ENCODE results near the gene MTMR3.

The MTMR3 gene

DNA sequence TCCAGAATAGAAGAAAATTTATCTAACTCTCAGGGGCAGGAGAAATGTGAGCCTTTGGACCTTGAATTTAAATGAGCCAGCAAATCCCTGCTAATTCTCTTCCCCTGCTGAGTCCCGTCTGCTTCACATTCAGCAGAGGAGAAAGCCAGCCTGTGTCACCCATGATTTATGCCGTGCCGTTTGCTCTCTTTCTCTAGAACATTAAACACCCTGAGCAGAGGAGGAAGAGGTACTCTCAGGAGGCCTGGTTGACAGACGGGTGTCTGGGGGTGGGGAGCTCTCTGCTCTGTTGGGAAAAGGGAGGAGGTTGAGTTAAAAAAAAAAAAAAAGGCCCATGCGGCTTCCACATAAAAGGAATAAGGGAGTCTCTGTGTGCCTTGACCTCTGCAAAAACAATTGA, 11.3 kb upstream of the MTMR3 start:
- DNase-seq: no peak

- no peak for DNase-seq
Measured at GRCh38 chr22:29872144-29872893, 10.7 kb upstream of the MTMR3 start.

DNA sequence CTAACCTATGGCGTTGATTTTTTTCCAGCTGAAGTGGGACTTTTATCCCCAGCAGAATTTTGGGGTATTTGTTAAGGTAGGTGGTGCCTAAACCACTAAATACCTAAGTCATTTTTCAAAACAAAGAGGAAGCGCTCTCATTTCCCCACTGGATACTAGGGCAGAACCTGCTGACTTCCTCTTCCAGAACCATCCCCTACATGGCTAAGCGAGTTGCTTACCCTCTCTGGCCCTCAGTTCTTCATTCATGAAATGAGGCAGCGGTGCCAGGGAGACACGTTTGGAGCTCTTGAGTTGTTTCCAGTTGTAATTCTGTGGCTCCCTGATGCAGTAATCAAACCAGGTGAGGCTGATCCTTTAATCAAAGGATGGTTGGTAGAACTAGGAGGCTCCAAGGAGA, 10.0 kb upstream of the MTMR3 start:
- DNase-seq: no peak

GRCh38 chr22:29873943-29874342, 9.0 kb upstream of the MTMR3 start:
- DNase-seq: no peak

GRCh38 chr22:29877620-29878019, 5.4 kb upstream of the MTMR3 start:
- no peak for DNase-seq

GRCh38 chr22:29879753-29880152, 3.2 kb upstream of the MTMR3 start:
- no peak for DNase-seq

- no peak for DNase-seq
Measured at GRCh38 chr22:29882716-29883044, 294 bp upstream of the MTMR3 start.

DNA sequence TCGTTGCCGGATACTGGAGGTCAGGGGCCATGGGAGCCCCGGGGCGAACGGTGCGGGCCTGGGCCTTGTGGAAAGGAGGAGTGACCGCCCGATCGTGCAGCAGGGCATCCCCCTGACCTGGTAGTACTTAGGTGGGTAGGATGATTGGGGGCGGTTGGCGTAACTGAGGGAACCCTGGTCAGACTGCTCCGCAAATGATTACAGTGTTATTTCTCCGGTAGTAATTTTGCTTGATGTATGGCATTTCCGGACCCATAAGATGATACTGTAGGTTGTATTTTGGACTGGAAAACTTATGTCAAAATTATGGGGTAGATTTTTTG, 762 bp downstream of the MTMR3 start:
- DNase-seq: no peak

DNA sequence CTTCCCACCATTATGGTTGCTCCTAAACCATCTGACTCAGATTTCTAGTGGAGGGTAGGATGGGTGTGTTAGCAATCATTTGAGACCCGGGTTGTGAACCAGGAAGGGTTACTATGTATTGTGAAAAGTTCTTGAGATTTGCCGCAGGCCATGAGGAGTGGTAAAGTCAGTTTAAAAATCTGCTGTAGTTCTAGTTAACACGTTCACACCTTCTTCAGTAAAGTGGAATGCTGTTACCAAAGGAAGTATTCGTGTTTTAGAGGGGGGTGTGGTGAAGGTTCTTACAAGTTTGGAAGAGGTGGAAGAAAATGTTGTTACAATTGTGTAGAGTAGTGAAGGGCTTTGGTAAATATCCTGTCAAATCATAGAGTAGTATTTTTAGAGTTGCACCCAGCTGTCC, 2.6 kb downstream of the MTMR3 start:
- DNase-seq: no peak

DNA sequence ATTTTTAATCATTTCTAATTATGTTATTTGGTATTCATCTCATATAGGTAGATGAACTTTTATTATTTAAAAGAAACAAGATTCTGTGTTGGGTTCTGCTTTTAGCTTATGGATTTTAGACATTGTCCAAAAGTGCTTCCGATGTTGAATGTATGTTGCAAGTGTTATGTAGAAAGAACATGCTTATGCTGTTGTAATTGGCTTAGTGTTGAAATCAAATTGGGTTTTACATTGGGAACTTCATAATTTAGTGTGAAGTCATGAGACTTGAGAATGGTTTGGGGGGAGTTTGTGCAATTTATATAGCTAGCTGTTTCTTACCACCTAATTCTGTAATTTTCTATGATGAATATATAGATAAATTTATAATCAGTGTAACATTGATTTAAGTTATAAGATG, 3.6 kb downstream of the MTMR3 start:
- DNase-seq: no peak

DNA sequence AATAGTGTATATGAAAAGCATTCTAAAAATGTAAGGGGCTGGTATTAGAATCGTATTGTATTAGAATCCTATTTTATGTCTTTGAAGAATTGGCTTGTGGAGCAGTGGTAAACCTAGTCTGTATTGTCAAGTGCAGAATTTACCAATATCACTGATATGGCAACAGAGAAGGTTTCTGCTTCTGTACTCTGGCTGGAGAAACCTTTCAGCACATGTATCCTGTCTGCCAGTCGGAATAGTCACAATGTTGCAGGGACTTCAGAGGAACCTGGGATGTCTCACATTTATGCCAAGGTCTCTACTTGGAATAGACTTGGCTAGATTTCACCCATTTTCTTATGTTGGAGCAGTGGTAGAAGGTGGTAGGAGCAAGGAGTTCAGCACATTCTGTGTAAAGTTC, 4.4 kb downstream of the MTMR3 start:
- no peak for DNase-seq

DNA sequence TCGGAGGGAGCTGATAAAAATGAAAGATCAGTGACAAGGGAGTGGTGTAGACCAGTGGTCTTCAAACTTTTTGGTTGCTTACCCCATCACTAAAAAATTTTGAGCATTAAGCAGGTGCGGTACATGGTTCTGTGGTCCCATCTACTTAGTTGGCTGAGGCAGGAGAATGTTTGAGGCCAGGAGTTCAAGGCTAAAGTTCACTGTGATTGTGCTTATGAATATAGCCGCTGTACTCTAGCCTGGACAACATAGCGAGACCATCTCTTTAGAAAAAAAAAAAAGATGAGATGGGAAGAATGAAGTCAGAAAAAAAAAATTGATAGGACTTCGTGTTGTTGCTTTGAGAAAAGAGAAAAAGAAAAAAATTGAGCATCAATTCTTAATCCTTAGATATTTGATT, 7.8 kb downstream of the MTMR3 start:
- DNase-seq: no peak

DNA sequence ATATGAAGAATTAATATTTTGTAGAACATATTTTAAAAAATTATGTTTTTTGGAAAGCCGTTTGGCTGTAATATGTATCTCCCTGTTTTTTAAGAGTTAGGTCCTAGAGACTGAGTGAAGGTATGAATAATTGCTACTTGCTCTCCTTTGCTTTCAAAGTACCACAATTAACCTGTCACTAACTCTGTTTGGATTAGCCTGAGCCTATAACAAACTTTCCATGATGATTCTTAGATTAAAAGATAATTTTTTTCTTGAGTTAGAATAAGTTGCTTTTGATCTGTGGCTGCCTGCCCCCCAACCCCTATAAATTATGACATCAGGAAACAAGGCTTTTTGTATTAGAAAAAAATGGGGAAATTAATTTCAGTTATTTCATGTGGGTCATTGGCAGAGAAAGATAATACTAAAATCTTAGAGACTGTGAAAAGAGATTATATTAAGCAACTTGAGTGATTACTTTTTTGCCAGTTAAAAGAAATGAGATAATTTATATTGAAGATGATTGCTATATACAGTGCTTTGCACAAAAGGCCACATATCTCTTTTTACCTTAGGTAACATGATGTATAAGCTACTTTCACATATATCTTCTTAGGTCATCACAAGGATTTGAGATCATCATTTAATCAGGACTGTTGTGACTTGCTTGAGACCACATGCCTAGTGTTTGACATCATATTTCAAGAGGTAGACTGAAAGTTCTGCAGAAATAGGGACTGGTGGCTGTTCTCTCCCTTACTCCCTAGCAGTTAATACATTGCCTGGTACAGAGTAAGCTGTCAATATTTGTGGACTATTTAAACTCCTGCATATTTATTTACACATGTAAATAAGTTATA, 9.6 kb downstream of the MTMR3 start:
- DNase-seq: no peak

DNA sequence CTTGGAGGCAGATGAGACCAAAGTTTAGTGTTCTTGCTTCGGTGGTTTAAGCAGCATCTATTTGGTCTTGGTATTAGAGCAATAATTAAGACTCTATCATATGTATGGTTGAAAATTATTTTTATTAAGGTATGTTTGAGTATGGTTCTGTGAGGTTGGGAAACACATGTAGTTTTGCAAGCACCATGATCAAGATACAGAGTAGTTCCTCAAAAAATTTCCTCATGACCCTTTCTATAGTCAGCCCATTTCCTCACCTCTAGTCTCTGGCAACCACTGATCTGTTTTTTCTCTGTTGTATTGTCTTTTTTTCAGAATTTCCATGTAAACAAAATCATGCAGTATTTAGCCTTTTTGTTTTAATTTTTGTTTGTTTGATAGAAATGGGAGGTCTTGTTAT, 18.4 kb downstream of the MTMR3 start:
- no peak for DNase-seq

- DNase-seq: no peak
Measured at GRCh38 chr22:29903371-29903770, 20.4 kb downstream of the MTMR3 start.

- no peak for DNase-seq
Measured at GRCh38 chr22:29904020-29904419, 21.0 kb downstream of the MTMR3 start.

DNA sequence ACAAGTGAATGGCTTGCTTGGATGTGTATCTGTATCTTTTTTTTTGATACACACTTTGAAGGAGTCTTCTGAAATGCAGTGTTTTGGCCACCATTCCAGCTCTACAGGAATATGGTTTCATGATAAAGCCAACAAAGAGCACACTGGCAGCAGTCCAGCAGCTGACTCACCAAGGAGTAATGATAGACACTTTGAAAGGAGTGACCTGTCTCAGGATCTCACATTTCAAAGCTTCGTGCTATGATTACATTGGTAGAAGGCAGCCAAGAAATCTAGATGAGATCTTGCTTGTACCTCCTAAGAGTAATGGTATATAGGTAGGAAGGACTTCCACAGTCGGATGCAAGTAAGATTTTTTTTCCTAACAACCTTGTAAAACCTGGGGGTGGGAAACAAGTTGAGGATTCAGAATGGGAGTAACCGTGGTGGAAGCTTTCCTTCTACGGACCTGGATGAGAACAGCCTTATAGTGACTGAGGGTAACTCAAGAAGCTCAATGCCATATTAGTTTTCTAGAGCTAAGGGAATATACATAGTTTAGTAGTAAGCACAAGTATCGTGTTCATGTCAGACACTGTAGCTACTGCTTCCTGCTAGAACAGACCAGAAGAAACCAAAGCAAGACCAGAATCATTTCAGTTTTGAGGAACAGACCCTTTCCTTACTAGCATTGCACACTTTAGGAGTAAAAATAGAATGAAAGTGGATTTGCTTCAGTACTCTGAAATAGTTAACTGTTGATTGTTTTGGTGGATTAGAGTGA, 25.0 kb downstream of the MTMR3 start:
- DNase-seq: no peak

- no peak for DNase-seq
Measured at GRCh38 chr22:29912141-29912540, 29.2 kb downstream of the MTMR3 start.

DNA sequence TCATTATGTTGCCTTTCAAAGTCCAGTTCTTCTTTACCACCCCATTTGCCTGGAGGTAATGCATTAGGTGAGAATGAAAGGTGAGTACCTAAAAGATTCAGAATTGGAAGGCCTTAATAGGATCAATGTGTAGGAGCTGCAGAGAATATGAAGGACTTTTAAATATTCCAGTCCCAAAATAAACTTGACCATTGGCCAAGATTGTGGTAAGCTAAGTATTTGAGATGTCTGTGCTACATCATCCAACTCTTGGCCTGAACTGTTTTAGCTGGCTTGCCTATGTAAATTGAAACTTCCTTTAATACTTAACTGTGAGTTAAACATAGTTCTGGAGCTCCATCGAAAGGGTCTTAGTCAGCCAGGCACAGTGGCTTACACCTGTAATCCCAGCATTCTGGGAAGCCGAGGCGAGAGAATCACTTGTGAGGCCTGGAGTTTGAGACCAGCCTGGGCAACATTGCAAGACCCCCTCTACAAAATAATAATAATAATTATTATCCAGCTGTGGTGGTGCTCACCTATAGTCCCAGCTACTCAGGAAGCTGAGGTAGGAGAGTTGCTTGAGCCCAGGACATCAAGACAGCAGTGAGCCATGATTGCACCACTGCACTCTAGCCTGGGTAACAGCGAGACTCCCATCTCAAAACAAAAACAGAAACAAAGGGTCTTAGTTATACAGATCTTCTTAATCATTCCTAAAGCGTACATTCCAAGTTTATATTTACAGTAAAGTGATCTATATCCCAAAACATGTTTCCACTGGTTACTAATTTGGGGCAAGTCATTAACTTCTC, 29.8 kb downstream of the MTMR3 start:
- no peak for DNase-seq

DNA sequence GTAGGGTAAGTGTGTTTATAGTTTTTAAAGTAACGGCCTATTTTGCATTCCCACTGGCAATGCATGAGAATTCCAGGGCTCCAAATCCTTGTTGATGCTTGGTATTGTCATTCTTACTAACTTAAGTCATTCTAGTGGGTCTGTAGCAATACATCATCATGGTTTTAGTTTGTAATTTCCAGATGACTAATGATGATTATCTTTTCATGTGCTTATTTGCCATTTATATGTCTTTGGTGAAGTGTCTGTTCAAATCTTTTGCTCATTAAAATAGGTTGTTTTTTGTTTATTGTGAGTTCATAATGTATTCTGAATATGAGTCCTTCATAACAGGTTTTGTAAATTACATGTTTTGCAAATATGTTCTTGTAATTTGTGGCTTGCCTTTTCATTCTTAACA, 31.2 kb downstream of the MTMR3 start:
- no peak for DNase-seq

DNA sequence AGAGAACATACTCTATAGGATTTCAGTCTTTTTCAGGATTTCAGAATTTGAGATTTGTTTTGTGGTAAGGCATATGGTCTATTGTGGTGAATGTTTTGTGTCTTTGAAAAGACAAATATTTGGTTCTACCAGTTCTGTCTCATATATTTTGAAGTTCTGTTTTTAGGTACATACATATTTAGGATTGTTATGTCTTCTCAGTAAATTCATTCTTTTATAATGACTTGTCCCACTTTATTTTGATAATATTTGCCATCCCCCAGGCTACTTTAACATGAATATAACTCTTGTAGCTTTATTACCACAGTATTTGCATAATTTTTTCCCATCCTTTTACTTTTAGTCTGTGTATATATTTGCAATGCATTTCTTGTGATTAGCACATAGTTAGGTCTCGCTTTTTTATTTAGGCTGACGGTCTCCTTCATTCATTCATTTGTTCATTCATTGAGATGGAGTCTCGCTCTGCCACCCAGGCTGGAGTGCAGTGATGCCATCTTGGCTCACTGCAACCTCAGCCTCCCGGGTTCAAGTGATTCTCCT, 32.1 kb downstream of the MTMR3 start:
- no peak for DNase-seq

- DNase-seq: no peak
Measured at GRCh38 chr22:29916007-29916544, 33.1 kb downstream of the MTMR3 start.
